CD4-positive, alpha-beta T cell treated with Interleukin-1 beta for 1 hour (primary cell): ENCODE results near the gene CNR1.
"Not testable (repeated sequence)": the region's sequence is repeated elsewhere in the genome, so short reads cannot be mapped to it uniquely, and the experiment has no call there.

Source experiments
- DNase-seq, 2 donors: peaks; one replicate each; pipeline ENCODE4 v3.0.0-alpha.2; 2020 to 2022

Gene CNR1

GRCh38 chr6:88165844-88166492 is at the start of gene CNR1:
TSS of gene CNR1 (minus strand) at chr6:88166347. CDS start at chr6:88145274, 21,073 bp downstream.
- no peak for DNase-seq

DNA sequence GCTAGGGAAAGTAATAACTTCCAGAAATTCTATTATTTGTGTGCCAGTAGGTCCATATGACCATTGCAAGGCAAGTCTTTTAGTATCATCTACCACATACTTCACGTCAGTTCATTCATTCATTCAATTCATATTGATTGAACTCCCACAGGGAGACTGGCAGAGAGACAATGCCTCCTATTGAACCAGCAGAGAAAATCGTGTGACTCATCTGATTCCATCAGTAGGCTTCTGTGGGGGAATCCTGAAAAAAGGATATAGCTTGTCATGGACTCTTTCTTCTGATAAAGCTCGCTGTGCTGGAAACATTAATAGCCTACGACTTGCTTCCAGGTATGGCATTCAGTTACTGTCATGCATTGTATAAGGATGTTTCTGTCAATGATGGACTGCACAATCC is 45.3 kb upstream of the CNR1 start:
- DNase-seq, result no peak

GRCh38 chr6:88209301-88209700 is 43.2 kb upstream of the CNR1 start:
- no peak for DNase-seq

GRCh38 chr6:88208726-88209125 is 42.6 kb upstream of the CNR1 start:
- DNase-seq, result no peak

DNA sequence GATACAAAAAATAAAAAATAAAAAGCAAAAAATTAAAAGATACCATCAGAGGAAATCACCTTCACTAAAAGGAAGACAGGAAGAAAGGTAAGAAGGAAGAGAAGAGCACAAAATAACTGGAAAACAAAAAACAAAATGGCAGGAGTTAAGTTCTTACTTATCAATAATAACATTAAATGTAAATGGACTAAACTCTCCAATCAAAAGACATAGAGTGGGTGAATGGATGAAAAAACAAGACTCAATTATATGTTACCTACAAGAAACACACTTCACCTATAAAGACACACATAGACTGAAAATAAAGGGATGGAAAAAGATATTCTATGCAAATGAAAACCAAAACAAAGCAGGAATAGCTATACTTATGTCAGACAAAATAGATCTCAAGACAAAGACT is 35.6 kb upstream of the CNR1 start:
- not testable (repeated sequence) for DNase-seq

GRCh38 chr6:88184921-88185320 is 18.8 kb upstream of the CNR1 start:
- no peak for DNase-seq

- DNase-seq, result no peak
Measured at GRCh38 chr6:88183471-88183870, 17.3 kb upstream of the CNR1 start.

DNA sequence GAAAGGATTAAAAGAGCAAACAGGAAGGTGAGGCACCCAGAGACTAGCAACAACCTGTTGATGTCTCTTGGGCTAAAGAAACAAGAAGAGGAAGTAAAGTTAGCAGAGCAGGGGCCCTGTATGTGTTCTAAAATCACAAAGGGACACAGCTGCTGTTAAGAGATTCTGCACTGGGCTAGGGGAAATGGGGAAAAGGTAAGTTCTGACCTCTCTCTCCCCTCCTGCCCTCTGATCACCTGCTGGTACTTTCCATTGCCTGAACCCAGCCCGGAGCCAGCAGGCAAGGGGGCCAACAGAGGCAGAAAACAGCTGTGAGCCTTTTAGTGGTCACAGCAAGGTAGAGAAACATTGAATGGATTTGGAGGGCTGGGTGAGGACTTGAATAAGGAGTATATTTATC is 13.5 kb upstream of the CNR1 start:
- DNase-seq, result peak in 1 of 2 donors; percentile 47

- DNase-seq, result no peak
Measured at GRCh38 chr6:88177961-88178464, 11.9 kb upstream of the CNR1 start.

GRCh38 chr6:88174906-88175305 is 8.8 kb upstream of the CNR1 start:
- no peak for DNase-seq

DNA sequence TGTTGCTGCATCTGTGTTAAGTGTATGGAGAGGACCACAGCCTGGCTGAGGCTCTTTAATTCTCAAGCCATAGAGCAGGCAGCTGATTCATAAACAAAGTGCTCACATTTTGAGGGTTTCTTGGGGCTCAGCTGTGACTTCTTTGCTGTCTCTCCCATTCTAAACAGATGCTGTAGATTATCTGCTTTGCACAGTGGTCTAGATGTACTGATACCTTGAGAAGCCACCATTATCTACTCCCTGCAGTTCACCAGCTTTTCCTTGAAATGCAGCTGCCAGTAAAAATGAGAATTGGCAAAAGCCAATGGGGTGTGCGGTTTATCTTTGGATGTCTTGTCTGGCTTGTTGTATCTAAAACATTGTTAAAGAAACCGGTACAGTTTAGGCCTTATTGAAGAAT is 5.2 kb upstream of the CNR1 start:
- DNase-seq, result no peak

DNA sequence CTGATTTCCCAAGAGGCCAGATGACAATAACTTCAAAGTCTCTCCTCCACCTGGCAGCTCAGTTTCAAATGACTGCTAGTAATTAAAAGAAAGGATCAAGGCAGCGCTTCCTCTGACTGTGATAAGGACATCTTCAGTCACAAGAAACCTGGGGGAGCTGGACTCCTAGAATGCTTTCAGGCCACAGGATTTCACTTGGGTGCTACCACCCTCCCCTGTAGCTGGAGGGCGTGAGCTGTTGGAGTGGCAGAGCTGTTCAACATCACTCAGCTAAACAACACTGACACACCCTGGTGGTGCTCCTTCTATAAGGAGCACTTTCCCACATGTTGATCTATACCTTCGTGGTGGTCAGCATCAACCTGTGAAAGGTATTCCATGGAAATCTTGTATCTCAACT is 2.2 kb upstream of the CNR1 start:
- DNase-seq, result no peak

DNA sequence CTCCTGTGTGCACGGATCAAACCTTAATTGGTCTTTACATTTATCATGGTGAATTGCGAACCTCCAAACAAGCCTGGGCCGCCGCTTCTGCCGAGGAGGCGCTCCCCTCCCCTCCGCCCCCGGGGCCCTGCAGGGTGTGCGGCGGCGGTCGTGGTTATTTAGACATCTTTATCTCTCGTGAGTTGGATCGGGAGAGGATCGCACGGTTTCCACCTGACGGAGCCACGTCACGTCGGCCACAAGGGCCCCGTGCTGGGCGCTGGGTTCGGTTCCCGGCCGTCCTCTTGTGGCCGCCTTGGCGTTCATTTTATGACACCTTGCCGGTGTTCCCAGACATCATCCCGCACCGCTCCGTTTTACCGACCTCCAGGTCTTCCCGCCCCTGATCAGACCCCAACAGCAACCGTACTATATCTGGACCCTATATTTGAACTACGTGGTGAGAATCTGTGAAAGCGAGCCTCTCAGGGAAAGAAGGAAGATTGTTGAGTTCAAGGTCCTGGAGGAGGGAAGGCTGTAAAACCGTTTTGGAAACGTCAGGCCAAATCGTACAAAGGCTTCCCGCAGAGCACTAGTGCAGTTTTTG is 1.3 kb upstream of the CNR1 start:
- peak in 1 of 2 donors; percentile 22 for DNase-seq

GRCh38 chr6:88166493-88167351 is 575 bp upstream of the CNR1 start:
- peak in 1 of 2 donors; percentile 26 for DNase-seq

- DNase-seq, result no peak
Measured at GRCh38 chr6:88165087-88165843, 882 bp downstream of the CNR1 start.

DNA sequence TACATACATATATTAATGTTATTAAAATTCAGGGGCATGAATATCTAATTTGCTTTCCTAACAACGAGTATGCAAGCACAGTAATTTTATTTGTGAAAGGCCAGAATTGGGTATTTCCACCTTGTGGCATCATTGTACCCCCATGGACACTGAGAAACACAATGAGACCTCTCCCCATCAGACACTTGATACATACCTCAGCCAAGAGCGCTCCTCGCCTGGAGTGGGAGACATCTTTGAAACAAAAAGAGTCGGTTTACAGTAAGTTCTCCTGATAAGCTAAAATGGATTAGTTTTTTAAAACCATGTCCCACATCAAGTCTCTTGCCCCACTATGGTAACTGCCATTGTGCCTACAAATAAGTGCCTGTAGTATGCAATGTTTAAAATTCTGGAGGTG is 2.1 kb downstream of the CNR1 start:
- DNase-seq, result no peak

GRCh38 chr6:88163616-88164015 is 2.5 kb downstream of the CNR1 start:
- DNase-seq, result no peak

GRCh38 chr6:88161940-88162339 is 4.2 kb downstream of the CNR1 start:
- no peak for DNase-seq

GRCh38 chr6:88157106-88157505 is 9.0 kb downstream of the CNR1 start:
- DNase-seq, result no peak

GRCh38 chr6:88145298-88145963 is 20.7 kb downstream of the CNR1 start:
- no peak for DNase-seq

- no peak for DNase-seq
Measured at GRCh38 chr6:88144637-88145297, 21.4 kb downstream of the CNR1 start.
